ENCODE data around the gene ANKRD39.

The ANKRD39 gene

GRCh38 chr2:96816836-96817702, 40.7 kb downstream of the ANKRD39 start:
- Histone ChIP-seq H3K4me3 (ENCODE audit: low read length) (peak overlapping the region; percentile 89), H3K27ac (ENCODE audit: low read length) (no peak overlapping the region), H3K4me1 (ENCODE audit: control insufficient read depth, insufficient read depth, low read length) (0 out of 2 replicates have a peak, but pooled peaks cover 1% of the 10 kb centered on the region), H3K36me3 (ENCODE audit: control insufficient read depth, insufficient read depth, low read length) (no peaks in the 10 kb centered on the region; the same call in 1 of the 2 replicates), H3K27me3 (ENCODE audit: control insufficient read depth, insufficient read depth, low read length) (no peaks in the 10 kb centered on the region), H3K9me3 (ENCODE audit: control insufficient read depth, insufficient read depth, low read length) (no peaks in the 10 kb centered on the region)
- WGBS (ENCODE audit: insufficient coverage, insufficient read length), result no CpG with 5 or more reads among the region's 89 CpGs
- DNase-seq (ENCODE audit: low read depth, low spot score), result no peak

- no peaks in the 10 kb centered on the region for H3K27me3 ChIP-seq (ENCODE audit: control insufficient read depth, insufficient read depth, low read length)
- DNase-seq (ENCODE audit: low read depth, low spot score), result peak; percentile 82
- H3K27ac ChIP-seq (ENCODE audit: low read length), result no peak within 1 kb of the TSS
- no peaks in the 10 kb centered on the region; the same call in 1 of the 2 replicates for H3K36me3 ChIP-seq (ENCODE audit: control insufficient read depth, insufficient read depth, low read length)
- no CpG with 5 or more reads among the region's 103 CpGs for WGBS (ENCODE audit: insufficient coverage, insufficient read length)
- peak within 1 kb of the TSS; percentile 89 for H3K4me3 ChIP-seq (ENCODE audit: low read length)
- H3K4me1 ChIP-seq (ENCODE audit: control insufficient read depth, insufficient read depth, low read length), result 0 out of 2 replicates have a peak, but pooled peaks cover 1% of the 10 kb centered on the region
- no peaks in the 10 kb centered on the region for H3K9me3 ChIP-seq (ENCODE audit: control insufficient read depth, insufficient read depth, low read length)
Observed at GRCh38 chr2:96816127-96816835, 41.5 kb downstream of the ANKRD39 start, which contains the start of gene CNNM3. CNNM3 (plus strand) TSS chr2:96816268; CDS start chr2:96816278, 10 bp downstream.

GRCh38 chr2:96815326-96816126, 42.3 kb downstream of the ANKRD39 start:
- no peak for DNase-seq (ENCODE audit: low read depth, low spot score)
- WGBS (ENCODE audit: insufficient coverage, insufficient read length), result no CpG with 5 or more reads among the region's 60 CpGs
- Histone ChIP-seq H3K27me3 (ENCODE audit: control insufficient read depth, insufficient read depth, low read length) (no peaks in the 10 kb centered on the region), H3K27ac (ENCODE audit: low read length) (no peak overlapping the region), H3K4me3 (ENCODE audit: low read length) (peak overlapping the region; percentile 61; the same call in 1 of the 2 replicates), H3K36me3 (ENCODE audit: control insufficient read depth, insufficient read depth, low read length) (no peaks in the 10 kb centered on the region; the same call in 1 of the 2 replicates), H3K9me3 (ENCODE audit: control insufficient read depth, insufficient read depth, low read length) (no peaks in the 10 kb centered on the region), H3K4me1 (ENCODE audit: control insufficient read depth, insufficient read depth, low read length) (0 out of 2 replicates have a peak, but pooled peaks cover 1% of the 10 kb centered on the region)

- no peak for DNase-seq (ENCODE audit: low read depth, low spot score)
- no peaks in the 10 kb centered on the region for H3K27me3 ChIP-seq (ENCODE audit: control insufficient read depth, insufficient read depth, low read length)
- WGBS (ENCODE audit: insufficient coverage, insufficient read length), result no CpG with 5 or more reads among the region's 4 CpGs
- H3K4me3 ChIP-seq (ENCODE audit: low read length), result no peak overlapping the region
- H3K4me1 ChIP-seq (ENCODE audit: control insufficient read depth, insufficient read depth, low read length), result 0 out of 2 replicates have a peak, but pooled peaks cover 1% of the 10 kb centered on the region
- H3K36me3 ChIP-seq (ENCODE audit: control insufficient read depth, insufficient read depth, low read length), result no peaks in the 10 kb centered on the region
- no peaks in the 10 kb centered on the region for H3K9me3 ChIP-seq (ENCODE audit: control insufficient read depth, insufficient read depth, low read length)
- no peak overlapping the region for H3K27ac ChIP-seq (ENCODE audit: low read length)
Observed at GRCh38 chr2:96813656-96814055, 44.2 kb downstream of the ANKRD39 start.

GRCh38 chr2:96811917-96812316, 45.9 kb downstream of the ANKRD39 start:
- Histone ChIP-seq H3K9me3 (ENCODE audit: control insufficient read depth, insufficient read depth, low read length) (no peaks in the 10 kb centered on the region), H3K27ac (ENCODE audit: low read length) (no peak overlapping the region), H3K27me3 (ENCODE audit: control insufficient read depth, insufficient read depth, low read length) (no peaks in the 10 kb centered on the region), H3K4me1 (ENCODE audit: control insufficient read depth, insufficient read depth, low read length) (no peaks in the 10 kb centered on the region), H3K4me3 (ENCODE audit: low read length) (no peak overlapping the region), H3K36me3 (ENCODE audit: control insufficient read depth, insufficient read depth, low read length) (no peaks in the 10 kb centered on the region)
- no peak for DNase-seq (ENCODE audit: low read depth, low spot score)
- no CpG with 5 or more reads among the region's 3 CpGs for WGBS (ENCODE audit: insufficient coverage, insufficient read length)

GRCh38 chr2:96810783-96811192, 47.0 kb downstream of the ANKRD39 start:
- no peaks in the 10 kb centered on the region for H3K9me3 ChIP-seq (ENCODE audit: control insufficient read depth, insufficient read depth, low read length)
- no peak for DNase-seq (ENCODE audit: low read depth, low spot score)
- no peak overlapping the region for H3K27ac ChIP-seq (ENCODE audit: low read length)
- no CpG with 5 or more reads among the region's 5 CpGs for WGBS (ENCODE audit: insufficient coverage, insufficient read length)
- no peaks in the 10 kb centered on the region for H3K4me1 ChIP-seq (ENCODE audit: control insufficient read depth, insufficient read depth, low read length)
- no peaks in the 10 kb centered on the region for H3K36me3 ChIP-seq (ENCODE audit: control insufficient read depth, insufficient read depth, low read length)
- no peak overlapping the region for H3K4me3 ChIP-seq (ENCODE audit: low read length)
- H3K27me3 ChIP-seq (ENCODE audit: control insufficient read depth, insufficient read depth, low read length), result no peaks in the 10 kb centered on the region

GRCh38 chr2:96809951-96810782, 47.6 kb downstream of the ANKRD39 start:
- no peaks in the 10 kb centered on the region for H3K4me1 ChIP-seq (ENCODE audit: control insufficient read depth, insufficient read depth, low read length)
- no peak overlapping the region for H3K4me3 ChIP-seq (ENCODE audit: low read length)
- H3K27me3 ChIP-seq (ENCODE audit: control insufficient read depth, insufficient read depth, low read length), result no peaks in the 10 kb centered on the region
- no peak for DNase-seq (ENCODE audit: low read depth, low spot score)
- no peak overlapping the region for H3K27ac ChIP-seq (ENCODE audit: low read length)
- no CpG with 5 or more reads among the region's 12 CpGs for WGBS (ENCODE audit: insufficient coverage, insufficient read length)
- H3K36me3 ChIP-seq (ENCODE audit: control insufficient read depth, insufficient read depth, low read length), result no peaks in the 10 kb centered on the region
- H3K9me3 ChIP-seq (ENCODE audit: control insufficient read depth, insufficient read depth, low read length), result no peaks in the 10 kb centered on the region

- no peak overlapping the region for H3K4me3 ChIP-seq (ENCODE audit: low read length)
- no peaks in the 10 kb centered on the region for H3K36me3 ChIP-seq (ENCODE audit: control insufficient read depth, insufficient read depth, low read length)
- no CpG with 5 or more reads among the region's 13 CpGs for WGBS (ENCODE audit: insufficient coverage, insufficient read length)
- H3K4me1 ChIP-seq (ENCODE audit: control insufficient read depth, insufficient read depth, low read length), result no peaks in the 10 kb centered on the region
- H3K27ac ChIP-seq (ENCODE audit: low read length), result no peak overlapping the region
- DNase-seq (ENCODE audit: low read depth, low spot score), result no peak
- no peaks in the 10 kb centered on the region for H3K27me3 ChIP-seq (ENCODE audit: control insufficient read depth, insufficient read depth, low read length)
- no peaks in the 10 kb centered on the region for H3K9me3 ChIP-seq (ENCODE audit: control insufficient read depth, insufficient read depth, low read length)
Observed at GRCh38 chr2:96809216-96809882, 48.5 kb downstream of the ANKRD39 start.

- no peaks in the 10 kb centered on the region for H3K9me3 ChIP-seq (ENCODE audit: control insufficient read depth, insufficient read depth, low read length)
- H3K4me1 ChIP-seq (ENCODE audit: control insufficient read depth, insufficient read depth, low read length), result no peaks in the 10 kb centered on the region
- no peaks in the 10 kb centered on the region for H3K36me3 ChIP-seq (ENCODE audit: control insufficient read depth, insufficient read depth, low read length)
- H3K27me3 ChIP-seq (ENCODE audit: control insufficient read depth, insufficient read depth, low read length), result no peaks in the 10 kb centered on the region
- DNase-seq (ENCODE audit: low read depth, low spot score), result no peak
- no peak overlapping the region for H3K4me3 ChIP-seq (ENCODE audit: low read length)
- no peak overlapping the region for H3K27ac ChIP-seq (ENCODE audit: low read length)
- WGBS (ENCODE audit: insufficient coverage, insufficient read length), result no CpG with 5 or more reads among the region's 10 CpGs
Observed at GRCh38 chr2:96808176-96808837, 49.5 kb downstream of the ANKRD39 start.

Measured in iPS DF 6.9 (cell line).